Gastrocnemius medialis (tissue), 4 donors: ENCODE data around the gene REXO4.

Experiments used
- CTCF ChIP-seq, 5 experiments: fragments of 450-650 bp in 3 of 5; fragments of 200-600 bp in 2 of 5; sonication (generic) in 2 of 5; IDR thresholded peaks in 4 of 5; conservative IDR thresholded peaks in 1 of 5; 1 replicate in 4 of 5; 2 replicates in 1 of 5; pipeline ENCODE4 v1.5.1; 2016 to 2019; ENCODE audit warnings: antibody characterized with exemption in 5 of 5, mild to moderate bottlenecking in 3 of 5, moderate library complexity in 3 of 5
- POLR2A ChIP-seq, 2 donors: fragments of 450-650 bp; IDR thresholded peaks; one replicate each; pipeline ENCODE4 v1.6.1; 2017; ENCODE audit warnings: antibody characterized with exemption in 2 of 2, mild to moderate bottlenecking in 2 of 2, moderate library complexity in 2 of 2

- TF ChIP-seq CTCF (IDR thresholded peaks at IDR 0.05 in 4 of 5, conservative IDR thresholded peaks at IDR 0.05 in 1 of 5) (no peak), POLR2A (IDR thresholded peaks at IDR 0.05) (no peak)
Observed at GRCh38 chr9:133371261-133371711, 46.5 kb downstream of the REXO4 start.
